Right ventricle myocardium inferior (tissue), 1 donor: ENCODE results near the gene CAB39. TPM values are rescaled to one million over a fixed set of nuclear protein-coding genes. Genes with fewer than 3 reads are reported as not detected.
A peak's percentile ranks its signal among the peaks of the same experiment; 100 is the strongest.

Experiments
- ATAC-seq: fragments of 200-7000 bp; cut with Tn5 transposase; one replicate; pipeline ENCODE4 v1.9.1; 2020; ENCODE audit warnings: mild to moderate bottlenecking, moderate library complexity
- DNase-seq: peaks from one replicate; pipeline ENCODE4 v3.0.0; 2021; ENCODE audit errors: missing footprints
- intact Hi-C: fragments of 100-400 bp; cut with DNase I; formaldehyde crosslinking; loops from one replicate; pipeline ENCODE4 v1.11.0; 2022
- long read RNA-seq: library from polyadenylated mRNA; unstranded; transcript quantifications from one replicate; pipeline ENCODE4 v2.0.0, GENCODE V29; 2021
- total RNA-seq: library from RNA; stranded (reverse); fragmentation: NEBNext Ultra II Directional; extraction: Animal tissue kit (Norgen Biotek cat#: 25700); gene quantifications from one replicate; pipeline ENCODE4 v1.2.1, GENCODE V29; 2021
- donor health status: DM: no; HTN: yes; CAD: no; lungs with severe emphysema.

CAB39 gene
- total RNA-seq, result 91.9 TPM
- long read RNA-seq, transcript CAB39-201 (9 exons, 3,826 nt), result major isoform, 83 of 93 reads
- long read RNA-seq, partial matches to known transcripts, result 2 of 93 reads
- long read RNA-seq, other reads (novel, unspliced or antisense), result 5 of 93 reads

DNA sequence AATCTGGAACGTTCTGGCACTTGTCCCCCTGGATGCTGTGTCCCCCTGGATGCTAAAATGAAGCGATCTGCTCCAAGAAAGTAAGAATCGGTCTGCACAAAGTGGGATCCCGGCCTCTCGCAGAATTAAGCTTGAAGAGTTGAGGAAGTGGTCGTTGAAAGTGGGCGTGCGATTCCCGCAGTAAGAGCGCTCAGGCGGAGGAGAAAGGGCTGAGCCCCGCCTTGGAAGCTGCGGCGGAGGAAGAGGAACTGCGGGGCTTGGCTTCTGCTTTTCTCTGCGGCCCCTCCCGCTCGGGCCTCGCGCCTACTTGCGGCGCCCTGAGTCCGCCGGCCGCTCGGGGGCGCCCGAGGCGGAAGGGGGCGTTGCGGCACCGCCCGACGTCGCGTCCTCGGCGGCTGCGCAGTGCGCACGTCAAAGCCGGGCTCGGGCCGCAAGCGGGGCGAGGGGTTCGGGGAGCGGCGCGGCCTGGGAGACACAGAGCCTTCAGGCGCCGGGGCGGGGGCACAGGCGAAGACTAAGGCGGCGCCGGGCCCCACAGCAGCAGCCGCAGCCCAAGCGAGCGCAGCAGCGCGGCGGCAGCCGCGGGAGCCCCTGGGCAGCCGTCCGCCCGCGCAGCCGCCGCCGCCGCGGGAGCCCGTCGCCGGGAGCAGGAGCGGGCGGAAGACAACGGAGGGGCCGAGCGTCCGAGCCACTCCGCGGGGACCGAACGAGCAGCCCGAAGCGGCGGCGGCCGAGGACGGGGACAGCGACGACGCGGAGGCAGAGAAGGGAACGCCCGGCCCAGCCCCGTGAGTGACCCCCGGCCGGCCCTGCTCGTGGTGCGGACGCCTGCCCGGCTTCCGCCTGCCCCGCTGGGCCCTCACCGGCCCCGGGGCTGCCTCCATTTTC is at the start of gene CAB39:
Gene CAB39 (plus strand): TSS at position 400 of the 888 bp plus-strand sequence. CDS start 47,160 bp downstream, outside the sequence.
- intact Hi-C loops, result loop anchor here (2.0 to 5.0 kb wide), 4 partner anchors 44 to 86 kb away; no protein-coding TSS in a partner anchor
- DNase-seq (peak; percentile 97), ATAC-seq (peak; percentile 97)

GRCh38 chr2:230664128-230664527 is 48.5 kb upstream of the CAB39 start:
- peak; percentile 73 for ATAC-seq
- DNase-seq, result no peak
- intact Hi-C loops, result no loop called here

- DNase-seq (no peak), ATAC-seq (no peak)
- intact Hi-C loops, result loop anchor here (5.0 kb wide), 1 partner anchor 127 kb away; no protein-coding TSS in a partner anchor
Observed at GRCh38 chr2:230664844-230665243, 47.8 kb upstream of the CAB39 start.

DNA sequence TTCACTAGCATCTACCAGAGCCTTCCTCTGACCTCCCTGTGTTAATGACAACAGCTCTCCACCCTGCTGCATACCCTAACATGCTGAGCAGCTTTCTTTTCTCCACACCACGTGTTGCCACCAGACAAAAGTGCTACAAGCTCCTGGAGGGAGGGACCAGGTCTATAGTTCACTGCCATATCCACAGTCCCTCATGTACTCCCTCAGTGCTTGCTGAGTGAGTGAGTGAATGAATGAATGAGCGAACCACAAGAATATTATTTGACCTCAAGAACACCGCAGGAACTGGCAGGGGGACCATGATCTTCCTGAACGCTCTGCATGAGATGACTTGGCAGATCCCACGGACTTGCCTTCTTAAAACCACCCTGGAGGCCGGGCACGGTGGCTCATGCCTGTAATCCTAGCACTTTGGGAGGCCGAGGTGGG is 47.4 kb upstream of the CAB39 start:
- DNase-seq, result no peak
- ATAC-seq, result no peak
- intact Hi-C loops, result loop anchor here (5.0 kb wide), 1 partner anchor 127 kb away; no protein-coding TSS in a partner anchor

DNA sequence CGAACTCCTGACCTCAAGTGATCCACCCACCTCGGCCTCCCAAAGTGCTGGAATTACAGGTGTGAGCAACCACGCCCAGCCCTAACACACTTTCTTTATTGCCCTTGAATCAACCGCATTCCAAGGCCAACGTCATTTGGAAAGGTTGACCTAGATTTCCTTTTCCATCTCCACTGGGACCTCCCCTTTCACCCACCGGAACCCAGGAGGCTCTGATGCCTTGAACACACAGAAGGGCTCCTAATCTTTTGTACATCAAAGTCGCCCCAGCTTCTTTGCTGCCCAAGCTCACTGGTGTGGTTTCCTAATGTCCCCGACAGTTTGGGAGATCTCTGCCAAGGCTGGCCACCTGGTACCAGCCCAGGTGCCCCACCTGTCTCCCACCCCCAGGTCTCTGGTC is 46.2 kb upstream of the CAB39 start:
- DNase-seq (no peak), ATAC-seq (no peak)
- intact Hi-C loops, result loop anchor here (5.0 kb wide), 1 partner anchor 126 kb away; no protein-coding TSS in a partner anchor

DNA sequence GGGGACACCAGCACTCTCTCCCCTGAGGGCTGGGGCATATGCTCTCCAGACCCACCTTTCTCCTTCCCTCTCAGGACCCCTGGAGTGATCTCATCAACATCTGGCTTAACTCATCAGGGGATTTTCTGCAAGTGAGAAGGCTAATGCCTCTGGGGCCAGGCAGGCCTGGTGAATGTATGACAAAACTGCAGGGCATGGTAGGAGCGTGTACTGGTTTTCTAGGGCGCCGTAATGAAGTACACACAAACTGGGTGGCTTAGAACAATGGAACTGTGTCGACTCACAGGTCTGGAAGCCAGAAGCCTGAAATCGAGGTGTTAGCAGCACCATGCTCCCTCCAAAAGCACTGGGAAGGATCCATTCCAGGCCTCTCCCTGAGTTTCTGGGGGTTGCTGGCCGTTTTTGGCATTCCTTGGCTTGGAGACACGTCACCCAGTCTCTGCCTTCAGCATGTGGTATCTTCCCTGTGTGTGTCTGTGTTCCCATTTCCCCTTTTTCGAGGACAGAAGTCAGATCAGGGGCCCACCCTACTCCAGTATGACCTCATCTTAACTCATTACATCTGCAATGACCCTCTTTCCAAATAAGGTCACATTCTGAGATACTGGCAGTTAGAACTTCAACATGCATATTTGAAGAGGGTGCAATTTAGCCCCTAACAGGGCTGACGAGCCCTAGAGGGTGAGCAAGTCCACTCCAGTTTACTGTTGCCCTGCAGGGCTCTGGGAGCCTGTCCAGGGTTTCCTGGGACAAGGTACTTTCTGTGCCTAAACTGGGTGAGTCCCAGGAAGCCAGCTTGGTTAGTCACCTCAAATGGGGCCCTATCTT is 45.5 kb upstream of the CAB39 start:
- DNase-seq, result no peak
- peak; percentile 40 for ATAC-seq
- intact Hi-C loops, result loop anchor here (5.0 kb wide), 1 partner anchor 125 kb away; no protein-coding TSS in a partner anchor

GRCh38 chr2:230668184-230668938 is 44.3 kb upstream of the CAB39 start:
- intact Hi-C loops, result loop anchor here (2.0 to 5.0 kb wide), 2 partner anchors 44 to 124 kb away; partner anchors contain the start of gene CAB39
- ATAC-seq, result peak; percentile 78

DNA sequence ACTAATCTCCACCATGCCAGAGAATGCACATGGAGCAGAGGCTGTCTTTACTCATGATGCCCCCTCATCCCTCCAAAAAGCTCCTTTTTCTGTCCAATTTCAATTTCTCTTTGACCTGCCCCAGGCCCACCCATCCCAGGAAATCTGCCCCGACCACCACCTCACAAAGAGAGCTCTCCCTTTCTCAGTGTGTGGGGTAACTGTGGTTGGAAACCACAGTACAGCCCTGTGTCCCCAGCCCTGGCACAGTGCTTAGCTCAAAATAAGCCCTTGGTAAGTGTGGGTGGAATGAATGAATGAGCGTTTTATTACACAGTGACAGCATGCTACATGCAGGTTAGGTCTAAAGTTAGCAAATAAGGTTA is 43.7 kb upstream of the CAB39 start:
- intact Hi-C loops, result loop anchor here (2.0 to 5.0 kb wide), 2 partner anchors 44 to 123 kb away; partner anchors contain the start of gene CAB39

More at GRCh38 chr2:230668184-230668938, 44.3 kb upstream of the CAB39 start:
- DNase-seq, result peak; percentile 77

DNA sequence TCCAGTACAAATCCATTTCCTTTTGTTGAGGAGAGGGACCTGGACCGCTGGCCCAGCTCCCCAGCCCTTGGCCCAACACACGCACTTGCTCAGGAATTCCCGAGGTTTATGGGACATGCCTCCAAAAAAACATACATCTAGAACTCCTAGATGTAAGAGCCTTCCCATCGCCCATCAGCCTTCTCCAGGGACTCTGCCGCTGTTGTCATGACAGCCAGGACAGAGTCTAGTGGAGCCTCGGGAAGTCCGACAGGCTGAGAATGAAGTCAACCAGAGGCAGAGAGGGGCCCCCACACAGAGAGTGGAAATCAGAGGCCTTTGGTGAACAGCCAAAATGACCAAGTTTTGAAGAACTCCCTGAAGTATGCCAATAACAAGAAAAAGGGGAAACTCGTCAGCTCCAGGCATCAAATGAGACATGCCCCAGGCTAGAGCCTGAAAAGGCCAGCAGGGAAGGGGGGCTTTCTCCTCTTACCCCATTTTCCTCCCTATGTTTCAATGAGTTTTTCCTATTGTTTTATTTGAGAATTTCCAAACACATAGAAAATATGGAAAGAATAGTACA is 43.2 kb upstream of the CAB39 start:
- DNase-seq, result no peak
- no peak for ATAC-seq
- intact Hi-C loops, result loop anchor here (2.0 to 5.0 kb wide), 2 partner anchors 43 to 123 kb away; partner anchors contain the start of gene CAB39

More for the DNA sequence above, 43.7 kb upstream of the CAB39 start:
- DNase-seq (no peak), ATAC-seq (peak; percentile 3)

DNA sequence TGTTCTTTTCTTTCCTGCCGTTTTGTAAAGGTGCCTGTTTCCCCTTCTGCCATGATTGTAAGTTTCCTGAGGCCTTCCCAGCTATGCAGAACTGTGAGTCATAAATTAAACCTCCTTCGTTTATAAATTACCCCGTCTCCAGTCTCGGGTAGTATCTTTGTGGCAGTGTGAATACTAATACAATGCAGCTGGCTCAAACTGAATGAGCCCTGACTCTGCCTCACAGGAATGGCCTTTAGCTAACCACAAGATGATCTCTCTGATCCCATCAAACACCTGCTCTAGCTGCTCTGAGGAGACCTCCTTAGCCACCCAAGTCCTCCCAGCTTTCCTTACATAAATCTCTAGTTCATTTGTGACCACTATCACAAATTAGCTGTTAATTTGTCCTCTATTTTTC is 41.5 kb upstream of the CAB39 start:
- intact Hi-C loops, result no loop called here
- ATAC-seq (no peak), DNase-seq (no peak)

GRCh38 chr2:230672836-230673235 is 39.8 kb upstream of the CAB39 start:
- intact Hi-C loops, result no loop called here
- DNase-seq, result no peak
- ATAC-seq, result no peak

- intact Hi-C loops, result no loop called here
- ATAC-seq (no peak), DNase-seq (no peak)
Observed at GRCh38 chr2:230674401-230674800, 38.2 kb upstream of the CAB39 start.

- intact Hi-C loops, result no loop called here
- no peak for ATAC-seq
- no peak for DNase-seq
Observed at GRCh38 chr2:230674966-230675672, 37.5 kb upstream of the CAB39 start.

DNA sequence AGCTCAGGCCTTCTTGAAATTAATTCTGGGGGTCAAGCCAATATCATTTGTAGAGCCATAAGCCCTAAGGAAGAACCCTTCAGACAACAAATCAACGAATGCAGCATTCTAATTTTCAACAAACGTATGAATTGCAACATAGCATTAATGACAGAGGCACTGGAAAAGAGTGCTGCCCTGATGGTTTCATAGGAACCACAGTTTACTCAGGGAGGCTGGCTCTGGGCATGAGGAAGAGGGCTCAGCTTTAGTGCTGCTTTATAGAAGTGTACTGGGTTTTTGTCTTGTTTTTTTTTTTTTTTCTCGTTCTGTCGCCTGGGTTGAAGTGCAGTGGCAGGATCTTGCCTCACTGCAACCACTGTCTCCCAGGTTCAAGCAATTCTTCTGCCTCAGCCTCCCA is 36.1 kb upstream of the CAB39 start:
- no peak for ATAC-seq
- intact Hi-C loops, result no loop called here
- DNase-seq, result no peak

- intact Hi-C loops, result no loop called here
Observed at GRCh38 chr2:230677201-230677946, 35.3 kb upstream of the CAB39 start.

GRCh38 chr2:230678018-230678417 is 34.6 kb upstream of the CAB39 start:
- intact Hi-C loops, result no loop called here
- DNase-seq (no peak), ATAC-seq (no peak)

More at GRCh38 chr2:230677201-230677946, 35.3 kb upstream of the CAB39 start:
- DNase-seq, result no peak
- no peak for ATAC-seq

DNA sequence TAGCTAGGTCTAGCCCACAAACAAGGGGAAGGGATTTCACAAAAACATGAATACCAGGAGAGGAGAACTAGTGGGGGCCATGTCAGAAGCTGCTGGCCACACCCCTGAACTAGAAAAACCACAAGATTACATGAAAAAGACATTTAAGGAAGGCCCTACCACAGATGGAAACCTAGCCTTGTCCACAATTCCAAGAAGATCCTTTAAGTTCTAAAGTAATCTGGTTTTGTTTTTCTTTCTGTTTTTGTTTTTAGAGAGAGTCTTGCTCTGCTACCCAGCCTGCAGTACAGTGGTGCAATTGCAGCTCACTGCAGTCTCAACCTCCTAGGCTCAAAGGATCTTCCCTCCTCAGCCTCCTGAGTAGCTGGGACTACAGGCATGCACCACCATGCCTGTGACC is 34.2 kb upstream of the CAB39 start:
- intact Hi-C loops, result no loop called here
- ATAC-seq (no peak), DNase-seq (no peak)
